ENCODE measurements around the gene FAM131C. TPM values are rescaled to one million over a fixed set of nuclear protein-coding genes. Genes with fewer than 3 reads are reported as not detected.

The FAM131C gene
- total RNA-seq, 4 donors from 2014 or later: 0.28 to 0.85 TPM; not detected in 2

DNA sequence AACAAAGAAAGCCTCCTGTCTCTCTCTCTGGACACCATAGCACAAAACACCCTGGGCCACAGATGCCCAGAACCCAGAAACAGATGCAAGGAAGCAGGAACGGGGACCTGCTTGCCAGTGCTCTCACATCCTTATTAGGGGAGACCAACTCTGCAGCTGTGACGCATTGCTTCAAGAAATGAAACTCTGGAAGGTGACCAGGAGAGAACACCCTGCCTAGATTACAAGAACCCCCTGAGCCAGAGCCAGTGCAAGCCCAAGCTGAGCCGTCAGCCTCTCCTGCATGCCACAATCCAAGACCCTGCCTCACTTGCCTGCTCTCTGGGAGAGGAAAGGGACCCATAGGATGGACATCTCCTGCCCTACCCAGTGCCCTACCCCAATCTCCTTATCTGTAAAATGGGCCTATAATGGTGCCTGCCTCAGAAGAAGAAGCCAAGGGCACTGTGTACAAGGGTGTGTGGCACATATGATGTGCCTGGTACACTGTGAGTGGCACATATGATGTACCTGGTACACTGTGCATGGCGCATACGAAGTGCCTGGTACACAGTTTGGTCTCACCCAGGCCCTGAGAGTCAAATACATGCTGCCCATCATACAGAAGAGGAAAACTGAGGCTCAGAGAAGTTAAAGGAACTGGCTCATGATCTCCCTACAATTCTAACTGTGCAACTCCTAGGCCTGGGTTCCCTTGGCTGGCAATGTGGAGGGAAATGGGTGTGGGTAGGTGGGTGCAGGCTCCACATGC lies 16.8 kb upstream of the FAM131C start:
- no peak for TF ChIP-seq POLR2A (IDR thresholded peaks at IDR 0.05)
- TF ChIP-seq, protein P1, sequence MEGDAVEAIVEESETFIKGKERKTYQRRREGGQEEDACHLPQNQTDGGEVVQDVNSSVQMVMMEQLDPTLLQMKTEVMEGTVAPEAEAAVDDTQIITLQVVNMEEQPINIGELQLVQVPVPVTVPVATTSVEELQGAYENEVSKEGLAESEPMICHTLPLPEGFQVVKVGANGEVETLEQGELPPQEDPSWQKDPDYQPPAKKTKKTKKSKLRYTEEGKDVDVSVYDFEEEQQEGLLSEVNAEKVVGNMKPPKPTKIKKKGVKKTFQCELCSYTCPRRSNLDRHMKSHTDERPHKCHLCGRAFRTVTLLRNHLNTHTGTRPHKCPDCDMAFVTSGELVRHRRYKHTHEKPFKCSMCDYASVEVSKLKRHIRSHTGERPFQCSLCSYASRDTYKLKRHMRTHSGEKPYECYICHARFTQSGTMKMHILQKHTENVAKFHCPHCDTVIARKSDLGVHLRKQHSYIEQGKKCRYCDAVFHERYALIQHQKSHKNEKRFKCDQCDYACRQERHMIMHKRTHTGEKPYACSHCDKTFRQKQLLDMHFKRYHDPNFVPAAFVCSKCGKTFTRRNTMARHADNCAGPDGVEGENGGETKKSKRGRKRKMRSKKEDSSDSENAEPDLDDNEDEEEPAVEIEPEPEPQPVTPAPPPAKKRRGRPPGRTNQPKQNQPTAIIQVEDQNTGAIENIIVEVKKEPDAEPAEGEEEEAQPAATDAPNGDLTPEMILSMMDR (IDR thresholded peaks at IDR 0.05): no peak
- no peaks in the 10 kb centered on the region for H3K4me1 ChIP-seq
- no peaks in the 10 kb centered on the region for H3K36me3 ChIP-seq
- no peak for DNase-seq
- intact Hi-C loops (cut with DNase I; ENCODE audit: low total_unique reads): no loop called here
- no peaks in the 10 kb centered on the region for H3K27me3 ChIP-seq
- no peaks in the 10 kb centered on the region for H3K9me3 ChIP-seq
- H3K27ac ChIP-seq: no peak overlapping the region
- no peak overlapping the region for H3K4me3 ChIP-seq

DNA sequence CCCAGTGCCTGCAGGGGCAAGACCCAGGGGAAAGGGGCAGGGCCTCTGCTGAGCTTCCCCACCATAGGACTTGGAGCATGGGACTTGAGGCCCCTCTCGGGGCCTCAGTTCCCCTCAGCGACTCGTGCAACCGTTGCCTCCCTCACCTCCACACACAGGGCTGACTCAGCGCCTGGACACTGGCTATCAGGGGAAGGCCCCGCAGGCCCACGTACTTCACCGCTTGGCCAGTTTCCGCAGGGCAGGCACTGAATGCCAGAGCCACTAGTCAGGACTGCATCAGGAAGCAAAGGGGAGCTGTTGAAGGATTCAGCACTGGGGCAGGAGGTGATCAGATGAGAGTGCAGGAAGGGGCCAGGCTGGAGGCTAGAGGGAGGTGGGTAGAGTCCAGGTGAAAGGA lies 15.5 kb upstream of the FAM131C start:
- DNase-seq: no peak
- TF ChIP-seq POLR2A (IDR thresholded peaks at IDR 0.05): no peak
- TF ChIP-seq, protein P1 (IDR thresholded peaks at IDR 0.05): no peak
- Histone ChIP-seq H3K27me3 (no peaks in the 10 kb centered on the region), H3K36me3 (no peaks in the 10 kb centered on the region), H3K4me1 (no peaks in the 10 kb centered on the region), H3K27ac (no peak overlapping the region), H3K9me3 (no peaks in the 10 kb centered on the region), H3K4me3 (no peak overlapping the region)
- intact Hi-C loops (cut with DNase I; ENCODE audit: low total_unique reads): no loop called here

DNA sequence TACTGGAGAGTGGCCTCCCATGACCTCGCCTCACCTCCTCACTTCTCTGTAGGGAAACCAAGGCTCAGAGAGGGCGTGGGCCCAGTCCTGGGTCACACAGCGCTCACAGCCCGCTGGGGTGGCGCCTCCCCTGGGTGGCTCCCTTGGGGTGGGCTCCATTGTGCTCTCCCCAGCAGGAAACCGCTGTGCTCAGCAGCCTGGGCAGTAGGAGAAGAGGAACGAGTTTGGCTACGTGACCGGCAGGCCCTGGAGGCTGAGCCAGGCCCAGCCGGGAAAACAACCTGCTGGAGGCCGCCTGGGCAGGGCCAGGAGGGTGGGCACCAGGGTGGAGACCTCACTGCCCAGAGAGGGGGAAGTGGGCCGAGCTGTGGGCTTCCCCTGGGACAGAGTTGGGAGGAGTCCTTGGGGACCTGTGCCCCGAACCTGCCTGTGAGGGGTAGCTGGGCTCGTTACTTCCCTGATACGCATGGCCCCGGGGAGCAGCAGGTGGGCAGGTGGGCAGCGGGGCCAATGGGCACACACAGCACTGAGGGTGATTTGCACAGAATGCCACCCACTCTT lies 15.0 kb upstream of the FAM131C start:
- no peak for TF ChIP-seq POLR2A (IDR thresholded peaks at IDR 0.05)
- TF ChIP-seq, protein P1 (IDR thresholded peaks at IDR 0.05): no peak
- intact Hi-C loops (cut with DNase I; ENCODE audit: low total_unique reads): no loop called here
- Histone ChIP-seq H3K4me1 (no peaks in the 10 kb centered on the region), H3K9me3 (no peaks in the 10 kb centered on the region), H3K36me3 (no peaks in the 10 kb centered on the region), H3K27ac (no peak overlapping the region), H3K27me3 (no peaks in the 10 kb centered on the region), H3K4me3 (no peak overlapping the region)
- no peak for DNase-seq

DNA sequence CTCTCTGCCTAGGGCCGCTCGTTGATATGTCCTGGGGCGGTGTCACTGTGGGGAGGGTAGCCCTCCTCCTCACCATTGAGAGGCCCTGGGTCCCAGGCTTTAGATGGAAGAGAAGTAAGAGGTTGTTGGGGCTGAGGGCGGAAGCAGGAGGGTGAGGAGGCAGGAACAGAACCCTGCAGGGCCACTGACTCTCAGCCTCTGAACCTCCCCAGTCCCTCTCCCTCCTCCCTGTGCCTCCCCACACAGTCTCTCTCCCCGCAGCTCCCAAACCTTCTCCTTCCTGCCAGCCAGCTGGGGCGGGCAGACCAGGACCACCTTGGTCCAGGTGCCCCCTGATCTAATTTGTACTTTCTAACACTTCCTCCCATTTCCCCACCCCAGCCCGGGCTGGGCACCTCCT lies 14.3 kb upstream of the FAM131C start:
- H3K4me3 ChIP-seq: no peak overlapping the region

DNA sequence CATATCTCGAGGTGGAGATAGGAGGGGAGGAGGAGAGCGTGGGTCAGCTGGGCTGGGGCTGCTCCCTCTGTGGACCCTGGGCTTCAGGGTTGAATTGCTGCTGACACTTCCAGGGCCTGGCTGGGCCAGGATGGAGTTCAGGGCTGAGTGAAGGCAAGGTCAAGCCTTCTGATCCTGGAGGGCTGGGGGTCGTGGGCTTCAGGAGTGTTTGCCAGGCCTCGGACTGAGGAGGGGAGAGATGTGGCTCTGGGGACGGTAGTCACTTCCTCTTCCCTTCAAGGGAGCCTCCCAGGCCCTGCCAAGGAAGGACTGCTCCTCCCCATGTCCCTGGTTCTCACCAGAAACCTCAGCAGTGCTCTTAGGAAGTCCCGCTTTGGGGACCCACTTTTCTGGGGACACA lies 12.1 kb upstream of the FAM131C start:
- Histone ChIP-seq H3K27ac (no peak overlapping the region), H3K36me3 (no peaks in the 10 kb centered on the region), H3K4me1 (no peaks in the 10 kb centered on the region), H3K4me3 (no peak overlapping the region), H3K27me3 (no peaks in the 10 kb centered on the region), H3K9me3 (no peaks in the 10 kb centered on the region)
- DNase-seq: no peak
- no peak for TF ChIP-seq POLR2A (IDR thresholded peaks at IDR 0.05)
- TF ChIP-seq, protein P1 (IDR thresholded peaks at IDR 0.05): no peak
- intact Hi-C loops (cut with DNase I; ENCODE audit: low total_unique reads): no loop called here

More for the DNA sequence above, 14.3 kb upstream of the FAM131C start:
- TF ChIP-seq, protein P1 (IDR thresholded peaks at IDR 0.05): no peak
- TF ChIP-seq POLR2A (IDR thresholded peaks at IDR 0.05): no peak
- Histone ChIP-seq H3K36me3 (no peaks in the 10 kb centered on the region), H3K9me3 (no peaks in the 10 kb centered on the region), H3K27me3 (no peaks in the 10 kb centered on the region), H3K27ac (no peak overlapping the region), H3K4me1 (no peaks in the 10 kb centered on the region)
- no peak for DNase-seq
- intact Hi-C loops (cut with DNase I; ENCODE audit: low total_unique reads): no loop called here
